Measurements from ENCODE around the gene TCF25. TPM values are rescaled to one million over a fixed set of nuclear protein-coding genes. Genes with fewer than 3 reads are reported as not detected.

Gene TCF25
- total RNA-seq, 2 donors from 2014 or later = 141 to 302 TPM

DNA sequence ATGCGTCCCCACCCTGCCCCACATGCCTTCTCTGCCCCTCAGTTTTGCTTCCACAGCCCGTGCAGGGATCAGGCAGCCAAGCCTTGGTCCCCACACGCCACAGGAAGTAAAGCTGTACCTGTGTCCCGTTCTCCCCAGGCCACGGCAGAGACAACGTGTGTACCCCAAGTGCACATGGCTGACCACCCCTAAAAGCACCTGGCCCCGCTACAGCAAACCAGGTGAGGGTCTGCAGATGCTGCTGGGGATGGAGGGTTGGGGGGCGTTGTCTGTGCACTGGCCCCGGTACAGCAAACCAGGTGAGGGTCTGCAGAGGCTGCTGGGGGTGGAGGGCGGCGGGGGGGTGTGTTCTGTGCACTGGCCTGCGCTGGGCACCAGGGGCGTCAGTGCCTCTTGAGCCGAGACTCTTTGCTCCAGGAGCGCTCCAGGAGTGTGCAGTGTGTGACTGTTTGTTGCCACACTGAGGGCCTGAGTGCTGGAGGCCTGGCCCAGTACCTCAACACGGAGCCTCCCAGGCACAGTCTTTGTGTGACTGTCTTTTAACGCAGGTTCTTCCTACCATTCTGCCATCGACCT is 18.8 kb downstream of the TCF25 start:
- no peak for DNase-seq (ENCODE audit: low spot score)
- TF ChIP-seq, protein P1, sequence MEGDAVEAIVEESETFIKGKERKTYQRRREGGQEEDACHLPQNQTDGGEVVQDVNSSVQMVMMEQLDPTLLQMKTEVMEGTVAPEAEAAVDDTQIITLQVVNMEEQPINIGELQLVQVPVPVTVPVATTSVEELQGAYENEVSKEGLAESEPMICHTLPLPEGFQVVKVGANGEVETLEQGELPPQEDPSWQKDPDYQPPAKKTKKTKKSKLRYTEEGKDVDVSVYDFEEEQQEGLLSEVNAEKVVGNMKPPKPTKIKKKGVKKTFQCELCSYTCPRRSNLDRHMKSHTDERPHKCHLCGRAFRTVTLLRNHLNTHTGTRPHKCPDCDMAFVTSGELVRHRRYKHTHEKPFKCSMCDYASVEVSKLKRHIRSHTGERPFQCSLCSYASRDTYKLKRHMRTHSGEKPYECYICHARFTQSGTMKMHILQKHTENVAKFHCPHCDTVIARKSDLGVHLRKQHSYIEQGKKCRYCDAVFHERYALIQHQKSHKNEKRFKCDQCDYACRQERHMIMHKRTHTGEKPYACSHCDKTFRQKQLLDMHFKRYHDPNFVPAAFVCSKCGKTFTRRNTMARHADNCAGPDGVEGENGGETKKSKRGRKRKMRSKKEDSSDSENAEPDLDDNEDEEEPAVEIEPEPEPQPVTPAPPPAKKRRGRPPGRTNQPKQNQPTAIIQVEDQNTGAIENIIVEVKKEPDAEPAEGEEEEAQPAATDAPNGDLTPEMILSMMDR (IDR thresholded peaks at IDR 0.05) = no peak
- no peak for TF ChIP-seq POLR2A (IDR thresholded peaks at IDR 0.05)
- no peak for TF ChIP-seq POLR2AphosphoS5 (IDR thresholded peaks at IDR 0.05)
- no peak overlapping the region for H3K4me3 ChIP-seq
- no peaks in the 10 kb centered on the region for H3K4me1 ChIP-seq (replicated peaks)
- H3K9me3 ChIP-seq = no peaks in the 10 kb centered on the region
- H3K27ac ChIP-seq = no peak overlapping the region
- no peaks in the 10 kb centered on the region for H3K27me3 ChIP-seq (replicated peaks; ENCODE audit: insufficient read depth)
- intact Hi-C loops (cut with DNase I) = no loop called here
- peaks cover 16 to 49% of the 10 kb centered on the region in 2 donors for H3K36me3 ChIP-seq
- 92% methylated on average over 18 of the region's 18 CpGs for WGBS

DNA sequence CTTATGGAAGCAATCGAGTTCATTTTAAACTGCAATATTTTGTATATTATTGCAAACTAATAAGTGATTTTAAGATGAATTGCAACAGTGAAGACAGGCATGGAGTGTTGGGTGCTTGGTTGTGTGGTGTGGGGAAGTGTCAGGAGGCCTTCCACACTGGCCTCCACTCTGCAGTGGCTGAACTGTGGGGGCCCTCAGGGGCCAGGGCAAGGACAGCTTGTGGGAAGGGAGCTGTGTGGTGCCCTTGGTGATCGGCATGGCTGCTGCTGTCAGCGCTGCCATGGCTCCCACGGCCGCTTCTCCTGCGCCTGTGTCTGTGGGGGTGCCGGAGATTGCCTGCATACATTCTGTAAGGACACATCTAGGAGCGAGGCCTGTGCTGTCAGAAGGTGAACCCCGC is 19.2 kb downstream of the TCF25 start:
- DNase-seq (ENCODE audit: low spot score) = no peak
- no peak for TF ChIP-seq POLR2AphosphoS5 (IDR thresholded peaks at IDR 0.05)
- TF ChIP-seq POLR2A (IDR thresholded peaks at IDR 0.05) = no peak
- TF ChIP-seq, protein P1 (IDR thresholded peaks at IDR 0.05) = no peak
- Histone ChIP-seq H3K4me1 (replicated peaks) (no peaks in the 10 kb centered on the region), H3K4me3 (no peak overlapping the region), H3K9me3 (no peaks in the 10 kb centered on the region), H3K36me3 (peaks cover 16 to 48% of the 10 kb centered on the region in 2 donors), H3K27ac (no peak overlapping the region), H3K27me3 (replicated peaks; ENCODE audit: insufficient read depth) (no peaks in the 10 kb centered on the region)
- intact Hi-C loops (cut with DNase I) = no loop called here
- 100% methylated on average over 8 of the region's 9 CpGs for WGBS

DNA sequence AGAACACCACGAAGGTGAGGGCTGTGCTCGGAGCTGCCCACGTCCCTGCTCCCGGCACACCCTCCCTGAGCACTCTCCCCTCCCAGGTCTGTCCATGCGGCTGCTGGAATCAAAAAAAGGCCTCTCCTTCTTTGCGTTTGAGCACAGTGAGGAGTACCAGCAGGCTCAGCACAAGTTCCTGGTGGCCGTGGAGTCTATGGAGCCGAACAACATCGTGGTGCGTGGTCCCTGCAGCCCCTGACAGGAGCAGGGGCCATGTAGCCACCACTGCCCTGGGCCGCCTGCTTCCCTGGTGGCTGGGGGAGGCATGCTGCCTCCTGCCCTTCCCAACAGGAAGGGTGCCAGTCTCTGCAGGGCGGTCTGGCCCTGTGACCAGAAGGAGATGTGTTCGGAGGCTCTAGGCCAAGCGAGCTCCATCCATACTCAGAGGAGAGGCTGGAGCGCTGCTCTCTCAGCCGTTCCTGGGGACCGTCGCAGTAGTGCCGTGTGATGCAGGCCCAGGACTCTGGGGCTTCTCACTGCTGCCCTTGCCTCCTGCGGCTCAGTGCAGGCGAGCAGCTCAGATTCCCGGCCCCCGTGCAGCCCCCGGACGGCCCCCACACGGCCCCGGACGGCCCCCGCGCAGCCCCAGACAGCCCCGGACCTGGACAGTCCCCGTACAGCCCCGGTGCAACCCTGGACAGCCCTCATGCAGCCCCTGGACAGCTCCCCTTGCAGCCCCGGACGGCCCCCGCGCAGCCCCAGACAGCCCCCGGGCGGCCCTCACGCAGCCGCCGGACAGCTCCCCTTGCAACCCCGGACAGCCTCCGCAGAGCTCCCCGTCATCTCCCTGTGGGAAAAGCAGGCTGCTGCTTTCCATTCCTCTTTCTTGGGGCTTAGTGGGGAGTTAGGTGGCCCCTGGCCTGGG is 20.5 kb downstream of the TCF25 start:
- Histone ChIP-seq H3K9me3 (no peaks in the 10 kb centered on the region), H3K27me3 (replicated peaks; ENCODE audit: insufficient read depth) (no peaks in the 10 kb centered on the region), H3K4me3 (no peak overlapping the region), H3K4me1 (replicated peaks) (no peaks in the 10 kb centered on the region), H3K27ac (no peak overlapping the region), H3K36me3 (peaks cover 19 to 52% of the 10 kb centered on the region in 2 donors)
- no peak for TF ChIP-seq POLR2AphosphoS5 (IDR thresholded peaks at IDR 0.05)
- WGBS = 90% methylated on average over 40 of the region's 45 CpGs
- DNase-seq (ENCODE audit: low spot score) = no peak
- intact Hi-C loops (cut with DNase I) = no loop called here

DNA sequence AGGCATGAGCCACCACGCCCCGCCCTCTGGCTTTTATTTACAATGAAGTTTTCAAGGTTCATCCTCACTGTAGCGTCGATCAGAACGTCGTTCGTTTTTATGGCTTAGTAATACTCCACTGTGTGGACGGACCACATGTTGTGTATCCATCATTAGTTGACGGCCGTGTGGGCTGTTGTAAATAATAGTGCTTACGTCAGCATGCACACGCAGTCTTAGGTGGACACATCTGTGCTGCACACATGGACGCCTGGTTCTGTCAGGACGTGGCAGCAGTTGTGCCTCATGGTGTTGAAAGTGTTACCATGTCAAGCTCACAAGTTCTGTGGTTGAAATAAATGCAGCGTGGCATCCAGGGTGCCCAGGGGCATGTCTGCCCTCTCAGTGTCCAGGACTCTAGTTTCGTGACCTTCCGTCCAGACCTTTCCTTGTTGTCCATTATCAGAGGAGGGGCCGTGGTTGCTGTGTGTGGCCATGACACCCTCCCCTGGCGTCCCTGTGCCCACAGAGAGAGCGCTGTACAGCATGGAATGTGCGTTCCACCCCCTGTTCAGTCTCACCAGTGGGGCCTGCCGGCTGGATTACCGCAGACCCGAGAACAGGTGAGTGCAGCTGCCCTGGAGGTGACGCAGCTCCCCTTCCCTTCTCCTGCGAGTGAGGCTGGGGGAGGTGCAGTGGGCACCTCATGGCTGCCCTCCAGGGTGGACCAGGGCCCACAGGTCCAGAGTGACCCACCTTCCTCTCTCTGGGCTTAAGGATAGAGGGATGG is 22.3 kb downstream of the TCF25 start:
- H3K9me3 ChIP-seq = no peaks in the 10 kb centered on the region
- H3K27ac ChIP-seq = no peak overlapping the region
- no peaks in the 10 kb centered on the region for H3K4me1 ChIP-seq (replicated peaks)
- no peak for DNase-seq (ENCODE audit: low spot score)
- TF ChIP-seq POLR2A (IDR thresholded peaks at IDR 0.05) (no peak), POLR2AphosphoS5 (IDR thresholded peaks at IDR 0.05) (no peak)
- TF ChIP-seq, protein P1 (IDR thresholded peaks at IDR 0.05) = no peak
- intact Hi-C loops (cut with DNase I) = no loop called here
- no peaks in the 10 kb centered on the region for H3K27me3 ChIP-seq (replicated peaks; ENCODE audit: insufficient read depth)
- H3K4me3 ChIP-seq = no peak overlapping the region
- H3K36me3 ChIP-seq = peaks cover 23 to 40% of the 10 kb centered on the region in 2 donors
- 92% methylated on average over 25 of the region's 26 CpGs for WGBS

DNA sequence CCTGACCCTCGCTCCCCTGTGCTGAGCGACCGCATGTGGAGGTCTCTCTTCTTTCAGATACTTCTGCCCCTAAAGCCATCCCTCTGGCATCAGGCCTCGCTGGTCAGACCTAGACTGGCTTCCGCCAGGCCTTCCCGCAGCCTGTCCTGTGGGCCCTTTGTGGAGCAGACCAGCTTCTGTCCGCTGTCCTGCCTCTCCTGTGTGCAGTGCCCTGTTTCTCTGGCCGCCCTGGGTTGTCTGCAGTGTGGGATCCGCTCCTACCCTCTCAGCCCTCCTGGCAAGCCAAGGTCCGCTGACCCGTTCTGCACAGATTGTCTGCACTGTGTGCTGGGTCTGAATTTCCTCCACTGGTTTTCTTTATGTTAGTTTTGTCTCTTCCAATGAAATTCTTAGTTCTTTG is 23.8 kb downstream of the TCF25 start:
- H3K9me3 ChIP-seq = no peaks in the 10 kb centered on the region
- intact Hi-C loops (cut with DNase I) = no loop called here
- no peak overlapping the region for H3K4me3 ChIP-seq
- no peaks in the 10 kb centered on the region for H3K4me1 ChIP-seq (replicated peaks)
- DNase-seq (ENCODE audit: low spot score) = no peak
- H3K36me3 ChIP-seq = peaks cover 25 to 40% of the 10 kb centered on the region in 2 donors
- H3K27ac ChIP-seq = no peak overlapping the region
- H3K27me3 ChIP-seq (replicated peaks; ENCODE audit: insufficient read depth) = no peaks in the 10 kb centered on the region
- WGBS = 98% methylated on average over 11 of the region's 11 CpGs
- TF ChIP-seq POLR2A (IDR thresholded peaks at IDR 0.05) = no peak
- TF ChIP-seq, protein P1 (IDR thresholded peaks at IDR 0.05) = no peak
- no peak for TF ChIP-seq POLR2AphosphoS5 (IDR thresholded peaks at IDR 0.05)
